Measurements from ENCODE around the gene DARS2. TPM values are rescaled to one million over a fixed set of nuclear protein-coding genes. Genes with fewer than 3 reads are reported as not detected.
"Not testable (repeated sequence)": the region's sequence is repeated elsewhere in the genome, so short reads cannot be mapped to it uniquely, and the experiment has no call there.

The DARS2 gene
- polyA plus RNA-seq, 1 donor from 2014 or later = 8.6 TPM

- H3K9me3 Mint-ChIP-seq = no peaks in the 10 kb centered on the region
- no peaks in the 10 kb centered on the region for H3K27me3 Mint-ChIP-seq
- no peaks in the 10 kb centered on the region for H3K36me3 Mint-ChIP-seq
- peak overlapping the region in 1 of 3 donors; percentile 50 for H3K27ac Mint-ChIP-seq
- H3K4me3 Mint-ChIP-seq = no peak overlapping the region
- no peaks in the 10 kb centered on the region for H3K4me1 Mint-ChIP-seq
Measured at GRCh38 chr1:173852105-173852504, 27.6 kb downstream of the DARS2 start.

GRCh38 chr1:173853074-173853473 lies 28.6 kb downstream of the DARS2 start:
- Mint-ChIP-seq H3K36me3 (no peaks in the 10 kb centered on the region), H3K27me3 (no peaks in the 10 kb centered on the region), H3K27ac (no peak overlapping the region), H3K9me3 (no peaks in the 10 kb centered on the region), H3K4me1 (no peaks in the 10 kb centered on the region), H3K4me3 (no peak overlapping the region)

- no peaks in the 10 kb centered on the region for H3K36me3 Mint-ChIP-seq
- H3K27ac Mint-ChIP-seq = peak overlapping the region in 1 of 3 donors; percentile 34
- H3K27me3 Mint-ChIP-seq = no peaks in the 10 kb centered on the region
- peaks cover 2 to 4% (median 4%) of the 10 kb centered on the region in 3 donors for H3K4me1 Mint-ChIP-seq
- H3K9me3 Mint-ChIP-seq = no peaks in the 10 kb centered on the region
- H3K4me3 Mint-ChIP-seq = no peak overlapping the region
Measured at GRCh38 chr1:173856014-173856413, 31.5 kb downstream of the DARS2 start.

GRCh38 chr1:173856903-173857302 lies 32.4 kb downstream of the DARS2 start:
- H3K9me3 Mint-ChIP-seq = no peaks in the 10 kb centered on the region
- H3K4me1 Mint-ChIP-seq = peaks cover 3 to 7% (median 4%) of the 10 kb centered on the region in 3 donors
- no peaks in the 10 kb centered on the region for H3K27me3 Mint-ChIP-seq
- no peaks in the 10 kb centered on the region for H3K36me3 Mint-ChIP-seq
- H3K27ac Mint-ChIP-seq = no peak overlapping the region
- H3K4me3 Mint-ChIP-seq = no peak overlapping the region

- H3K4me1 Mint-ChIP-seq = peaks cover 4 to 8% (median 4%) of the 10 kb centered on the region in 3 donors
- H3K27ac Mint-ChIP-seq = no peak overlapping the region
- H3K9me3 Mint-ChIP-seq = no peaks in the 10 kb centered on the region
- no peaks in the 10 kb centered on the region for H3K27me3 Mint-ChIP-seq
- H3K4me3 Mint-ChIP-seq = no peak overlapping the region
- no peaks in the 10 kb centered on the region for H3K36me3 Mint-ChIP-seq
Measured at GRCh38 chr1:173857363-173857917, 33.0 kb downstream of the DARS2 start.

- not testable (repeated sequence) for H3K9me3 Mint-ChIP-seq, H3K27ac Mint-ChIP-seq, H3K4me3 Mint-ChIP-seq, H3K36me3 Mint-ChIP-seq, H3K27me3 Mint-ChIP-seq
- H3K4me1 Mint-ChIP-seq = peaks cover 14 to 22% (median 18%) of the 10 kb centered on the region in 3 donors
Measured at GRCh38 chr1:173859547-173859946, 35.1 kb downstream of the DARS2 start.

GRCh38 chr1:173860065-173860464 lies 35.6 kb downstream of the DARS2 start:
- no peak overlapping the region for H3K4me3 Mint-ChIP-seq
- H3K36me3 Mint-ChIP-seq = no peaks in the 10 kb centered on the region
- H3K4me1 Mint-ChIP-seq = peaks cover 17 to 24% (median 20%) of the 10 kb centered on the region in 3 donors
- no peaks in the 10 kb centered on the region for H3K27me3 Mint-ChIP-seq
- no peaks in the 10 kb centered on the region for H3K9me3 Mint-ChIP-seq
- peak overlapping the region in 2 of 3 donors; percentile 42 to 73 for H3K27ac Mint-ChIP-seq

- Mint-ChIP-seq H3K9me3 (no peaks in the 10 kb centered on the region), H3K4me1 (peaks cover 33 to 41% (median 37%) of the 10 kb centered on the region in 3 donors), H3K27me3 (no peaks in the 10 kb centered on the region), H3K4me3 (no peak overlapping the region), H3K36me3 (no peaks in the 10 kb centered on the region), H3K27ac (peak overlapping the region; percentile 62 to 89 (median 73))
Measured at GRCh38 chr1:173861731-173862145, 37.3 kb downstream of the DARS2 start.

GRCh38 chr1:173862146-173862768 lies 37.8 kb downstream of the DARS2 start:
- not testable (repeated sequence) for H3K36me3 Mint-ChIP-seq, H3K9me3 Mint-ChIP-seq, H3K27me3 Mint-ChIP-seq
- Mint-ChIP-seq H3K27ac (peak overlapping the region; percentile 62 to 89 (median 80)), H3K4me3 (peak overlapping the region in 2 of 4 donors; percentile 26 to 34), H3K4me1 (peaks cover 34 to 44% (median 39%) of the 10 kb centered on the region in 3 donors)

- H3K36me3 Mint-ChIP-seq = no peaks in the 10 kb centered on the region
- no peaks in the 10 kb centered on the region for H3K27me3 Mint-ChIP-seq
- peak overlapping the region; percentile 80 to 89 (median 82) for H3K27ac Mint-ChIP-seq
- H3K9me3 Mint-ChIP-seq = no peaks in the 10 kb centered on the region
- peaks cover 34 to 44% (median 39%) of the 10 kb centered on the region in 3 donors for H3K4me1 Mint-ChIP-seq
- peak overlapping the region in 2 of 4 donors; percentile 26 to 34 for H3K4me3 Mint-ChIP-seq
Measured at GRCh38 chr1:173862769-173863223, 38.3 kb downstream of the DARS2 start.

- peak overlapping the region in 2 of 4 donors; percentile 26 to 72 for H3K4me3 Mint-ChIP-seq
- no peaks in the 10 kb centered on the region for H3K27me3 Mint-ChIP-seq
- no peaks in the 10 kb centered on the region for H3K9me3 Mint-ChIP-seq
- H3K36me3 Mint-ChIP-seq = no peaks in the 10 kb centered on the region
- H3K4me1 Mint-ChIP-seq = peaks cover 34 to 44% (median 39%) of the 10 kb centered on the region in 3 donors
- H3K27ac Mint-ChIP-seq = peak overlapping the region; percentile 80 to 89 (median 82)
Measured at GRCh38 chr1:173863224-173864161, 39.0 kb downstream of the DARS2 start.

- H3K9me3 Mint-ChIP-seq = no peaks in the 10 kb centered on the region
- no peaks in the 10 kb centered on the region for H3K27me3 Mint-ChIP-seq
- H3K27ac Mint-ChIP-seq = peak overlapping the region; percentile 33 to 89 (median 69)
- H3K4me1 Mint-ChIP-seq = peaks cover 41 to 50% (median 45%) of the 10 kb centered on the region in 3 donors
- H3K4me3 Mint-ChIP-seq = peak overlapping the region in 3 of 4 donors; percentile 26 to 80 (median 49)
- H3K36me3 Mint-ChIP-seq = no peaks in the 10 kb centered on the region
Measured at GRCh38 chr1:173864179-173864867, 39.9 kb downstream of the DARS2 start.

GRCh38 chr1:173865468-173866164 lies 41.1 kb downstream of the DARS2 start:
- Mint-ChIP-seq H3K4me3 (peak overlapping the region; percentile 80 to 97 (median 92)), H3K4me1 (peaks cover 48 to 58% (median 54%) of the 10 kb centered on the region in 3 donors), H3K27me3 (no peaks in the 10 kb centered on the region), H3K9me3 (no peaks in the 10 kb centered on the region), H3K36me3 (no peaks in the 10 kb centered on the region), H3K27ac (peak overlapping the region; percentile 76 to 94 (median 89))
